NCI-H128 (cell line): ENCODE data around the gene LIMA1.
"Not testable (repeated sequence)": the region's sequence is repeated elsewhere in the genome, so short reads cannot be mapped to it uniquely, and the experiment has no call there.

Experiments used
- DNase-seq: peaks from one replicate; lab custom pipeline; 2025; ENCODE audit not compliant: unreplicated experiment; lab: John Stamatoyannopoulos, UW

The LIMA1 gene

GRCh38 chr12:50187084-50187900 is 96.0 kb downstream of the LIMA1 start:
- DNase-seq = no peak

GRCh38 chr12:50186681-50187080 is 96.6 kb downstream of the LIMA1 start:
- no peak for DNase-seq

GRCh38 chr12:50185970-50186663 is 97.2 kb downstream of the LIMA1 start:
- no peak for DNase-seq

GRCh38 chr12:50185301-50185895 is 97.9 kb downstream of the LIMA1 start:
- DNase-seq = no peak

- DNase-seq = no peak
Observed at GRCh38 chr12:50184261-50184660, 99.1 kb downstream of the LIMA1 start.

GRCh38 chr12:50182461-50182860 is 100.9 kb downstream of the LIMA1 start:
- no peak for DNase-seq

- no peak for DNase-seq
Observed at GRCh38 chr12:50181691-50182090, 101.6 kb downstream of the LIMA1 start.

GRCh38 chr12:50175716-50176026 is 107.6 kb downstream of the LIMA1 start:
- DNase-seq = no peak

GRCh38 chr12:50174971-50175715 is 108.2 kb downstream of the LIMA1 start:
- DNase-seq = peak; percentile 55

GRCh38 chr12:50167049-50167828 is 116.1 kb downstream of the LIMA1 start, which contains the start of gene CERS5:
Gene CERS5 (minus strand): TSS chr12:50167369. CDS start chr12:50167297, 72 bp downstream.
- DNase-seq = peak; percentile 99

GRCh38 chr12:50166799-50167048 is 116.6 kb downstream of the LIMA1 start:
- DNase-seq = no peak

GRCh38 chr12:50164963-50165362 is 118.4 kb downstream of the LIMA1 start:
- DNase-seq = no peak

GRCh38 chr12:50162230-50162629 is 121.1 kb downstream of the LIMA1 start:
- DNase-seq = no peak

- no peak for DNase-seq
Observed at GRCh38 chr12:50160643-50161042, 122.7 kb downstream of the LIMA1 start.

GRCh38 chr12:50157259-50157658 is 126.1 kb downstream of the LIMA1 start:
- no peak for DNase-seq

- DNase-seq = no peak
Observed at GRCh38 chr12:50156641-50157040, 126.7 kb downstream of the LIMA1 start.

- DNase-seq = not testable (repeated sequence)
Observed at GRCh38 chr12:50154947-50155346, 128.4 kb downstream of the LIMA1 start.

- DNase-seq = no peak
Observed at GRCh38 chr12:50151047-50151687, 132.2 kb downstream of the LIMA1 start.

GRCh38 chr12:50149311-50149710 is 134.0 kb downstream of the LIMA1 start:
- DNase-seq = no peak

GRCh38 chr12:50148011-50148410 is 135.3 kb downstream of the LIMA1 start:
- not testable (repeated sequence) for DNase-seq
